Measurements from ENCODE around the gene TBC1D16. TPM values are rescaled to one million over a fixed set of nuclear protein-coding genes. Genes with fewer than 3 reads are reported as not detected.
"Not testable (repeated sequence)": the region's sequence is repeated elsewhere in the genome, so short reads cannot be mapped to it uniquely, and the experiment has no call there.

The TBC1D16 gene
- total RNA-seq, 1 experiment from 2014 or later, result 85.8 TPM

- H3K27ac Mint-ChIP-seq, result peak overlapping the region in 2 of 3 experiments; percentile 12 to 17; a peak in 3 of 7 replicates
- peaks cover 9 to 12% of the 10 kb centered on the region in 2 experiments for H3K9me3 Mint-ChIP-seq
- Histone ChIP-seq H3K79me2 (ENCODE audit: insufficient read depth, low read length) (peaks cover 3% of the 10 kb centered on the region; the same call in 1 of the 2 replicates), H3K27me3 (ENCODE audit: insufficient read depth, low read length) (no peaks in the 10 kb centered on the region), H3K27ac (ENCODE audit: insufficient read length, low read depth, low read length) (no peak overlapping the region), H3K9me3 (ENCODE audit: control insufficient read depth, low read depth, low read length) (no peaks in the 10 kb centered on the region), H3T11ph (ENCODE audit: low read length) (no peak overlapping the region), H3K18ac (ENCODE audit: insufficient read length, low read depth, low read length) (no peak overlapping the region), H2BK20ac (ENCODE audit: low read depth, low read length, poor library complexity, severe bottlenecking) (no peak overlapping the region), H2BK5ac (ENCODE audit: insufficient read length, low read length) (no peak overlapping the region), H4K8ac (replicated peaks; ENCODE audit: insufficient read length, low read depth, low read length) (no peak overlapping the region), H2BK120ac (ENCODE audit: low read depth, low read length, poor library complexity, severe bottlenecking) (no peak overlapping the region), H3K23ac (ENCODE audit: insufficient read length, low read depth, low read length) (no peak overlapping the region), H2BK12ac (ENCODE audit: insufficient read length, low read depth, low read length) (no peak overlapping the region), H3K23me2 (ENCODE audit: insufficient read length, low read depth, low read length, poor library complexity, severe bottlenecking) (no peaks in the 10 kb centered on the region), H4K91ac (ENCODE audit: insufficient read length, low read depth, low read length) (no peak overlapping the region), H4K20me1 (ENCODE audit: control insufficient read depth, insufficient read depth, insufficient read length) (no peaks in the 10 kb centered on the region), H3K56ac (ENCODE audit: insufficient read length, low read depth, low read length) (no peak overlapping the region), H3K14ac (ENCODE audit: insufficient read depth, low read length) (no peak overlapping the region), H3K9ac (ENCODE audit: extremely low read depth, insufficient read length, low read length) (no peak overlapping the region), H3K4me2 (ENCODE audit: insufficient read depth, insufficient read length, low read length) (no peak overlapping the region), H3K79me1 (ENCODE audit: insufficient read depth, low read depth, low read length, poor library complexity, severe bottlenecking) (no peaks in the 10 kb centered on the region), H3K4ac (ENCODE audit: low read depth, low read length) (no peak overlapping the region), H3K4me1 (ENCODE audit: insufficient read depth, low read length) (peaks cover 3% of the 10 kb centered on the region; the same call in 1 of the 2 replicates), H2AFZ (ENCODE audit: low read length) (no peak overlapping the region), H4K5ac (ENCODE audit: insufficient read length, low read depth, low read length) (no peak overlapping the region), H2AK5ac (ENCODE audit: insufficient read length, low read length) (no peak overlapping the region), H2BK15ac (ENCODE audit: low read depth, low read length) (no peak overlapping the region)
- no peak for TF ChIP-seq CTCF (conservative IDR thresholded peaks at IDR 0.05)
- peaks cover 5 to 10% (median 10%) of the 10 kb centered on the region in 3 experiments; a peak in 6 of 7 replicates for H3K36me3 Mint-ChIP-seq (ENCODE audit: insufficient read depth in 1 of 3, low read depth in 3 of 3)
- WGBS (ENCODE audit: extremely low coverage, insufficient read length, low lambda C conversion rate), result no CpG with 5 or more reads among the region's 6 CpGs
- no peak for DNase-seq
- peaks cover 39 to 62% of the 10 kb centered on the region in 2 experiments for H3K4me1 Mint-ChIP-seq
- H3K4me3 Mint-ChIP-seq, result no peak overlapping the region
- no peaks in the 10 kb centered on the region for H3K27me3 Mint-ChIP-seq (ENCODE audit: low read depth)
Observed at GRCh38 chr17:79956853-79957252, 78.8 kb downstream of the TBC1D16 start.

GRCh38 chr17:79956441-79956735, 79.3 kb downstream of the TBC1D16 start:
- H3K27me3 ChIP-seq (ENCODE audit: insufficient read depth, low read length); H3K36me3 Mint-ChIP-seq (ENCODE audit: insufficient read depth in 1 of 3, low read depth in 3 of 3); H3K9ac ChIP-seq (ENCODE audit: extremely low read depth, insufficient read length, low read length); H2BK12ac ChIP-seq (ENCODE audit: insufficient read length, low read depth, low read length); H3K56ac ChIP-seq (ENCODE audit: insufficient read length, low read depth, low read length); H2AFZ ChIP-seq (ENCODE audit: low read length); H4K5ac ChIP-seq (ENCODE audit: insufficient read length, low read depth, low read length); H2BK15ac ChIP-seq (ENCODE audit: low read depth, low read length); H3K4me3 Mint-ChIP-seq; H3K9me3 ChIP-seq (ENCODE audit: control insufficient read depth, low read depth, low read length); H3T11ph ChIP-seq (ENCODE audit: low read length); H4K20me1 ChIP-seq (ENCODE audit: control insufficient read depth, insufficient read depth, insufficient read length); H3K4ac ChIP-seq (ENCODE audit: low read depth, low read length); H3K27me3 Mint-ChIP-seq (ENCODE audit: low read depth); H3K79me1 ChIP-seq (ENCODE audit: insufficient read depth, low read depth, low read length, poor library complexity, severe bottlenecking); H2BK120ac ChIP-seq (ENCODE audit: low read depth, low read length, poor library complexity, severe bottlenecking); H3K23me2 ChIP-seq (ENCODE audit: insufficient read length, low read depth, low read length, poor library complexity, severe bottlenecking); H3K4me2 ChIP-seq (ENCODE audit: insufficient read depth, insufficient read length, low read length); H3K14ac ChIP-seq (ENCODE audit: insufficient read depth, low read length); H3K9me3 Mint-ChIP-seq; H3K4me1 ChIP-seq (ENCODE audit: insufficient read depth, low read length); DNase-seq; H4K91ac ChIP-seq (ENCODE audit: insufficient read length, low read depth, low read length); H2BK20ac ChIP-seq (ENCODE audit: low read depth, low read length, poor library complexity, severe bottlenecking); H2BK5ac ChIP-seq (ENCODE audit: insufficient read length, low read length); H3K27ac Mint-ChIP-seq; H3K79me2 ChIP-seq (ENCODE audit: insufficient read depth, low read length); H3K27ac ChIP-seq (ENCODE audit: insufficient read length, low read depth, low read length); H4K8ac ChIP-seq (replicated peaks; ENCODE audit: insufficient read length, low read depth, low read length); H3K18ac ChIP-seq (ENCODE audit: insufficient read length, low read depth, low read length); H3K23ac ChIP-seq (ENCODE audit: insufficient read length, low read depth, low read length); H2AK5ac ChIP-seq (ENCODE audit: insufficient read length, low read length): not testable (repeated sequence)
- H3K4me1 Mint-ChIP-seq, result peaks cover 43 to 66% of the 10 kb centered on the region in 2 experiments
- no CpG with 5 or more reads among the region's 8 CpGs for WGBS (ENCODE audit: extremely low coverage, insufficient read length, low lambda C conversion rate)
